ENCODE data around the gene KCNIP1.

Gene KCNIP1

GRCh38 chr5:170641589-170642031 lies 137.8 kb downstream of the KCNIP1 start:
- TF ChIP-seq CTCF (IDR thresholded peaks at IDR 0.05; ENCODE audit: low read depth, low read length) (no peak), POLR2A (IDR thresholded peaks at IDR 0.05; ENCODE audit: extremely low read depth, insufficient read length) (no peak), MAX (IDR thresholded peaks at IDR 0.05; ENCODE audit: low read depth, low read length) (no peak), MYC (IDR thresholded peaks at IDR 0.05; ENCODE audit: low read depth, low read length) (no peak)
- H3K4me3 ChIP-seq (ENCODE audit: low read depth, low read length) = no peak overlapping the region
- no peak for DNase-seq (ENCODE audit: low read depth)

GRCh38 chr5:170642066-170642735 lies 138.4 kb downstream of the KCNIP1 start:
- TF ChIP-seq MAX (IDR thresholded peaks at IDR 0.05; ENCODE audit: low read depth, low read length) (no peak), CTCF (IDR thresholded peaks at IDR 0.05; ENCODE audit: low read depth, low read length) (no peak), POLR2A (IDR thresholded peaks at IDR 0.05; ENCODE audit: extremely low read depth, insufficient read length) (no peak), MYC (IDR thresholded peaks at IDR 0.05; ENCODE audit: low read depth, low read length) (no peak)
- H3K4me3 ChIP-seq (ENCODE audit: low read depth, low read length) = no peak overlapping the region
- no peak for DNase-seq (ENCODE audit: low read depth)

GRCh38 chr5:170642776-170643436 lies 139.1 kb downstream of the KCNIP1 start:
- no peak for TF ChIP-seq MAX (IDR thresholded peaks at IDR 0.05; ENCODE audit: low read depth, low read length)
- TF ChIP-seq POLR2A (IDR thresholded peaks at IDR 0.05; ENCODE audit: extremely low read depth, insufficient read length) = no peak
- TF ChIP-seq CTCF (IDR thresholded peaks at IDR 0.05; ENCODE audit: low read depth, low read length) = no peak
- no peak for TF ChIP-seq MYC (IDR thresholded peaks at IDR 0.05; ENCODE audit: low read depth, low read length)
- DNase-seq (ENCODE audit: low read depth) = no peak
- no peak overlapping the region for H3K4me3 ChIP-seq (ENCODE audit: low read depth, low read length)

GRCh38 chr5:170643591-170643990 lies 139.8 kb downstream of the KCNIP1 start:
- TF ChIP-seq CTCF (IDR thresholded peaks at IDR 0.05; ENCODE audit: low read depth, low read length) = no peak
- no peak for TF ChIP-seq MAX (IDR thresholded peaks at IDR 0.05; ENCODE audit: low read depth, low read length)
- no peak for TF ChIP-seq POLR2A (IDR thresholded peaks at IDR 0.05; ENCODE audit: extremely low read depth, insufficient read length)
- TF ChIP-seq MYC (IDR thresholded peaks at IDR 0.05; ENCODE audit: low read depth, low read length) = no peak
- no peak overlapping the region for H3K4me3 ChIP-seq (ENCODE audit: low read depth, low read length)
- DNase-seq (ENCODE audit: low read depth) = no peak

- no peak for DNase-seq (ENCODE audit: low read depth)
- TF ChIP-seq MYC (IDR thresholded peaks at IDR 0.05; ENCODE audit: low read depth, low read length) (no peak), MAX (IDR thresholded peaks at IDR 0.05; ENCODE audit: low read depth, low read length) (no peak), POLR2A (IDR thresholded peaks at IDR 0.05; ENCODE audit: extremely low read depth, insufficient read length) (no peak), CTCF (IDR thresholded peaks at IDR 0.05; ENCODE audit: low read depth, low read length) (no peak)
- H3K4me3 ChIP-seq (ENCODE audit: low read depth, low read length) = no peak overlapping the region
Measured at GRCh38 chr5:170644501-170644900, 140.7 kb downstream of the KCNIP1 start.

Measured in NB4 (cell line).